Measurements from ENCODE around the gene HNRNPR. TPM values are rescaled to one million over a fixed set of nuclear protein-coding genes. Genes with fewer than 3 reads are reported as not detected.
A peak's percentile ranks its signal among the peaks of the same experiment; 100 is the strongest.
"Not testable (repeated sequence)": the region's sequence is repeated elsewhere in the genome, so short reads cannot be mapped to it uniquely, and the experiment has no call there.

Gene HNRNPR
- 164 TPM for total RNA-seq

GRCh38 chr1:23344111-23344986 lies at the start of gene HNRNPR:
HNRNPR (minus strand) TSS chr1:23344284; CDS start chr1:23341008, 3,276 bp downstream.
- DNase-seq (ENCODE audit: low spot score), result peak; percentile 100

- DNase-seq (ENCODE audit: low spot score), result no peak
Measured at GRCh38 chr1:23393706-23394105, 49.6 kb upstream of the HNRNPR start.

DNA sequence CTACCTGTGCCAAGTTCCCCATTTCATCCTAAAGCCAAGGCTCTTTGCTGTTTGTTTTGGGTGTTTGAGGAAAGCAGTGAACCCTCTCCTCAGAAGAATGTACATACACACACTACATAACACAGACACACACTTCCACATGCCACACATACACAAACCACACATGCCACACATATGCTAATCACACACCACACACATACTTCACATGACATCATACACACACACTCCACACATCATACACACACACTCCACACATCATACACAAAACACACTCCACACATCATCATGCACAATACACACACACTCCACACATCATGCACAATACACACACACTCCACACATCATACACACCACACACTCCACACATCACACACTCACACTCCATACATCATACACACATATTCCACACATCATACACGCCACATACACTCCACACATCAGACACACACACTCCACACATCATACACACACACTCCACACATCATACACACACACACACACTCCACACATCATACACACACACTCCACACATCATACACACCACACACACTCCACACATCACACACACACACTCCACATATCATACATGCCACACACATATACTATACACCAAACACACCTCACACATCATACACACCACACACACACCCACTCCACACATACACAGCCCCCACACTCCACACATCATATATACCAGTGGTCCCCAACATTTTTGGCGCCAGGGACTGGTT lies 48.2 kb upstream of the HNRNPR start:
- DNase-seq (ENCODE audit: low spot score), result no peak

GRCh38 chr1:23389837-23390321 lies 45.8 kb upstream of the HNRNPR start:
- no peak for DNase-seq (ENCODE audit: low spot score)

DNA sequence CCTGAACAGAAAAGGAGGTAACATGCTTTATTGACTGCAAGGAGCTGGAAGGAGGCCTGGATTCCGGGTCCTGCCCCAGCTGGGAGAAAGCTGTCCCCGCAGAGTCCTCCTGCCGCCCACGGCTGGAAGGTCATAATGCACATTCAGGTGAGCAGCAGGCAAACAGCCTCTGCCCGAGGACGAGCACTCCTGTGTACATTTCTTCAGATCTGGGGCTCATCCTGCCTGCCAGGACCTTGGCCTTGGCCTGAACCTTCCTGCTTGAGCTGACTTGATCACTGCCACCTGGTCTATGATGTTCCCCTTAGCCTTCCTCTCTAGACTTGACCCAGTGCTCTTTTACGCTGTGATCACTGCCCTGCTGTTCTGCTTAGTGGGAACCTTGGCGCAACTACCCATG lies 43.4 kb upstream of the HNRNPR start:
- DNase-seq (ENCODE audit: low spot score), result no peak

GRCh38 chr1:23385119-23385621 lies 41.1 kb upstream of the HNRNPR start:
- no peak for DNase-seq (ENCODE audit: low spot score)

DNA sequence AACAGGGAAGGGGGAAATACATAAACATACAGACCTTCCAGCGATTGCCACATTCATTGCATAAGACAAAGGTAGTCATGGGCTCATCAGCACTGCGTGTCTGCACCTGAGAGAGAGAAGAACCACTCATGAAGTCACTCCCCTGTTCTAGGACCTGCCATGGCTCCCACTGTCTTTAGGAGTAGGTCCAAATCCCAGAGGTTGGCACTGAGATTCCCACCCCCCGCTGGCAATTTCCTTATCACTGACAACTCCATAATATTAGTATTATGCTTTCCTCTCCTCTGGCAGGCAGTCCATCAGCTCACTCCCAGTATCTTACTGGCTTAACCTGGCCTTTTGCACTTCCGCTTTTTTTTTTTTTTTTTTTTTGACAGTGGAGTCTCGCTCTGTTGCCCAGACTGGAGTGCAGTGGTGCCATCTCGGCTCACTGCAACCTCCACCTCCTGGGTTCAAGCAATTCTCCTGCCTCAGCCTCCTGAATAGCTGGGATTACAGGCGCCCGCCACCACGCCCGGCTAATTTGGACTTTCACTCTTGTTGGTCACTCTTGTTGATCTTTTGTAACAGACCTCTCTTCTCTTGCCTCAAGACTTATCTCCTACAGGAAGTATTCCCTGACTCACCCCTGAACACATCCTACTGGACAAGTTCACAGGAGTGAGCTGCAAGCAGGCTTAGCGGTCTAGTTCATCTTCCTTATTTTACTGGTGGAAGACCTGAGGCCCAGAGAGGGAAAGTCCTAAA lies 40.4 kb upstream of the HNRNPR start:
- no peak for DNase-seq (ENCODE audit: low spot score)

DNA sequence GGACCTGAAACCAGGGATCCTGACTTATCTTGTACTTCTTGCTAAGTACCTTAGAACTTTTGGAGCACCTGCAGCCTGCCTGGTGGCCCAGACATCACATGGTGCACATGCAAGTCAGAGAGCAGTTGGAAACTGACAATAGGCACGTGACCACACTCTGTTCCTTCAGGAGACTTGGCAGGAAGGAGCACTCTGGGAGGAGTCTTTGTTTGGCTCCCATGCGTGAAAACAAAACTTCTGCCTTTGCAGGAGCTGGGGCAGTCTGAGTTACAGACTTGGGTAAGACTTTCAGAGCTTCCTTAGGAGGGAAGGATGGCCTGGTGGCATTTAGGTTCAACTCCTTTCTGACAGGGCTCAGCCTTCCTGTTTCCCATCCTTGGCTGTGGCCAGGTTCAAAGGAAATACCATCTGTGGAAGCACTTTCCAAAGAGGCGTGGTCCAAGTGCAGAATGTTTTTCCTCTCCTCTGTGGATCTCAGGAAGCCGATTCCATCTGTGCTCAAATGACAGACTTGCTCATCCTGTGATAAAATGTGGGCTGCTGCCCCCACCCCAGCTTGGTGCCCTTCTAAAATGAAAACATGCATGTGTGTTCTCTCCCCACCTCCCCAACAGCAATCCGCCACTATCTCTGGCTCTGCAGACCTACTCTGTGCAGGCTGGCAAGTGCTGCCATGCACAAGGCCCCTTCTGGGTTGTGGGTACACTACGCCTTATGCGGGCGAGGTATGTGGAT lies 39.7 kb upstream of the HNRNPR start:
- no peak for DNase-seq (ENCODE audit: low spot score)

GRCh38 chr1:23381233-23381885 lies 37.3 kb upstream of the HNRNPR start:
- DNase-seq (ENCODE audit: low spot score), result no peak

DNA sequence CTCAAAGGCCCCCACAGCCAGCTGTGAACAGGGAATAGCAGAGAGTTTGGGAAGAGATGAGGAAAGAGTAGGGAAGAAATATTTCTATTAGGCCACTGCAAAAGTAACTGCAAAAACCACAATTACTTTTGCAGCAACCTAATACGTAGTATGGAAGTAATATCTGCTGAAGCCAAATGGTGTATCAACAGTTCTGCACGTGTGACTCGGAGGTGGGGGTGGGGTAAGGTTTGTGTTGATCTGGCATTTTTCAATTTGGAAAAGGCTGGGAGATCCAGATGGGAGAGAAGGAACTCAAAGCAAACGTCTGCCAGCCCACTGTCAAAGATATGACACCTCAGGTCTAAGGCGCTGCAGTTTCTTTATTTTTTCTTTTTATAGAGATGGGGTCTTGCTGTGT lies 36.6 kb upstream of the HNRNPR start:
- no peak for DNase-seq (ENCODE audit: low spot score)

DNA sequence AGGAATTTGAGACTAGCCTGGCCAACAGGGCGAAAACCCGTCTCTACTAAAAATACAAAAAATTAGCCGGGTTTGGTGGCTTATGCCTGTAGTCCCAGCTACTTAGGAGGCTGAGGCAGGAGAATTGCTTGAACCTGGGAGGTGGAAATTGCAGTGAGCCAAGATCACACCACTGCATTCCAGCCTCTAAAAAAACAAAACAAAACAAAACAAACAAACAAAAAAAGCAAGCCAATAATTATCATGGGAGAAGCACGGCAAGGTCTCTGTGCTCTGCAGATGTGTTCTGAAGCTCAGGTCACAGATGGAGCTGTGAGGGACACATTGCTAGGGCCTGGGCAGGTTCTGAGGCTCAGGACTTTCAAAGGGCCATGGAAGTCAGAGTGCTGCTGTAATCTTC lies 36.2 kb upstream of the HNRNPR start:
- DNase-seq (ENCODE audit: low spot score), result not testable (repeated sequence)

DNA sequence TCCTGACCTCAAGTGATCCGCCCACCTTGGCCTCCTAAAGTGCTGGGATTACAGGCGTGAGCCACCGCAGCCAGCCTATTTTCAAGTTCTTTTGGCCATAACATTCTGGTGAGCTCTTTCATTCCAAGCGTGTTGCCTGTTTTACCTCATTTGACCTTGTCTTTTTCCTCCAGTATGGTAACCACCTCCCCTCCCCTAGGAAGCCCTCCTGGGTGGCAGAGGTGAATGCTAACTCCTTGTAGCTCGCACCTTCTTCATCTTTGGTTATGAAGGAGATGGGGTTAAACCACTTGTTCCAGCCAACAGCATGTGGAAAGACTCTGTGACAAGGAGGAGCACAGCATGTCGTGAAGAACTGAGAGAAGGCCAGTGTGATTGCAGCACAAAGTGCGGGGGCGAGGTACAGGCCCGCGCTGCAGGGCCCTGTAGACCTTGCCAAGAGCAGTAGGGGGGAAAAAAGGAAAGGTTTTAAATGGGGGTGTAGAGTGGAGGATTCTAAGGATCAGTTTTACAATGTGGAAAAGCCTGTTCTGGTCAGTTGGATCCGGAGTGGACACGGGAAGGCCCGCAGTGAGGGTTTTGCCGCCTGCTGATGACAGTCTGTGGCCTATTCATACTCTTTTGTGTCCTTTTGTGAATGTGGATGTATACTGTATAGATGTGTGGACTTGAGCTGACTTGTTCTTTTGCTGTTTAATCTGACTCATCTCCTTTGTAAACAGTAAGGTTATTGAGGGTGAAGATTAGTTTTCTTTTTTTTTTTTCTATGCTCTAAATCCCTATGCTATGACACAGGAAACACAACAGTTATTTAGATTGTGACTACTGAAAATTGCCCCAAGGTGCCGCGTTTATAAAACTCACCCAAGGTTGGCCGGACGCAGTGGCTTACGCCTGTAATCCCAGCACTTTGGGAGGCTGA lies 33.1 kb upstream of the HNRNPR start:
- DNase-seq (ENCODE audit: low spot score), result peak; percentile 51

DNA sequence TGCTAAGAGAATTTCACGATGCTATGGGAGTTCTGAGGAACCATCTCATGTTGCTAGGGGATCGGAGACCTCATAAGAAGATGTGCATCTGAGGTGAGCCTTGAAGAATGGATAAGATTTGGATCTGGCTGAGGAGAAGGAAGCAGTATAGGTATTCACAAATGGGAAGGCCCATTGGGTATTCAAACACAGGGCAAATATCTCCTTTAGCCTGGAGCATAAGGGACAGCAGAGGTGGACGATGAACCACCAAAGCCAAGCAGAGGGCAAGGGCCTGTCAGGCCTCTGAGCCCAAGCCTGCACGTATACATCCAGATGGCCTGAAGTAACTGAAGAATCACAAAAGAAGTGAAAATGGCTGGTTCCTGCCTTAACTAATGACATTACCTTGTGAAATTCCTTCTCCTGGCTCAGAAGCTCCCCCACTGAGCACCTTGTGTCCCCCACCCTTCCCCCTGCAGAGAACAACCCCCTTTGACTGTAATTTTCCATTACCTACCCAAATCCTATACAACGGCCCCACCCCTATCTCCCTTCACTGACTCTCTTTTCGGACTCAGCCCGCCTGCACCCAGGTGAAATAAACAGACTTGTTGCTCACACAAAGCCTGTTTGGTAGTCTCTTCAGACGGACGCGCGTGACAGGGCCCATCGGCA lies 30.1 kb upstream of the HNRNPR start:
- not testable (repeated sequence) for DNase-seq (ENCODE audit: low spot score)

- no peak for DNase-seq (ENCODE audit: low spot score)
Measured at GRCh38 chr1:23371987-23372880, 28.1 kb upstream of the HNRNPR start.

- DNase-seq (ENCODE audit: low spot score), result peak; percentile 77
Measured at GRCh38 chr1:23370709-23371584, 26.9 kb upstream of the HNRNPR start.

- DNase-seq (ENCODE audit: low spot score), result no peak
Measured at GRCh38 chr1:23370330-23370708, 26.2 kb upstream of the HNRNPR start.

Data from ureter (tissue), 1 donor.